UCSD-AML1 (cell line): Measurements from ENCODE around the gene TNFRSF18.

Experiments used
- DNase-seq: peaks from one replicate; lab custom pipeline; 2025; ENCODE audit not compliant: unreplicated experiment; lab: John Stamatoyannopoulos, UW

Gene TNFRSF18

GRCh38 chr1:1228596-1229321, 22.4 kb upstream of the TNFRSF18 start:
- DNase-seq, result no peak

GRCh38 chr1:1228187-1228586, 21.8 kb upstream of the TNFRSF18 start:
- DNase-seq, result no peak

GRCh38 chr1:1227386-1227785, 21.0 kb upstream of the TNFRSF18 start:
- DNase-seq, result no peak

- no peak for DNase-seq
Observed at GRCh38 chr1:1226566-1227362, 20.4 kb upstream of the TNFRSF18 start.

- no peak for DNase-seq
Observed at GRCh38 chr1:1225913-1226312, 19.5 kb upstream of the TNFRSF18 start.

GRCh38 chr1:1225238-1225845, 18.9 kb upstream of the TNFRSF18 start:
- no peak for DNase-seq

- DNase-seq, result no peak
Observed at GRCh38 chr1:1223891-1224290, 17.5 kb upstream of the TNFRSF18 start.

- DNase-seq, result no peak
Observed at GRCh38 chr1:1223321-1223720, 16.9 kb upstream of the TNFRSF18 start.

- DNase-seq, result no peak
Observed at GRCh38 chr1:1222575-1223225, 16.3 kb upstream of the TNFRSF18 start.

- no peak for DNase-seq
Observed at GRCh38 chr1:1221887-1222574, 15.6 kb upstream of the TNFRSF18 start.

GRCh38 chr1:1220197-1220596, 13.8 kb upstream of the TNFRSF18 start:
- no peak for DNase-seq

GRCh38 chr1:1219341-1219740, 12.9 kb upstream of the TNFRSF18 start:
- no peak for DNase-seq

- no peak for DNase-seq
Observed at GRCh38 chr1:1218524-1219200, 12.3 kb upstream of the TNFRSF18 start.

- no peak for DNase-seq
Observed at GRCh38 chr1:1217621-1218523, 11.5 kb upstream of the TNFRSF18 start.

- no peak for DNase-seq
Observed at GRCh38 chr1:1216770-1217620, 10.6 kb upstream of the TNFRSF18 start.

- DNase-seq, result no peak
Observed at GRCh38 chr1:1215881-1216605, 9.7 kb upstream of the TNFRSF18 start.

GRCh38 chr1:1215080-1215676, 8.8 kb upstream of the TNFRSF18 start:
- DNase-seq, result no peak
